A549 (cell line): ENCODE data around the gene KCNB1.

Source experiments
- BHLHE40 ChIP-seq: IDR thresholded peaks from 2 replicates; pipeline ENCODE4 v1.6.1; 2012; ENCODE audit warnings: low read depth, low read length, inconsistent platforms
- FOSL2 ChIP-seq, 2 experiments: fragments of 450-650 bp in 1 of 2; fragments of >200 bp in 1 of 2; sonication (Bioruptor Twin) in 1 of 2; formaldehyde crosslinking; IDR thresholded peaks; 2 replicates each; pipeline versions ENCODE4 v1.5.0 to v1.6.1; 2016 to 2020; ENCODE audit warnings: mild to moderate bottlenecking in 1 of 2, moderate library complexity in 1 of 2
- MAFK ChIP-seq: fragments of 450-650 bp; IDR thresholded peaks from 2 replicates; pipeline ENCODE4 v1.6.1; 2014; ENCODE audit not compliant: partially characterized antibody
- REST ChIP-seq: fragments of 200-600 bp; sonication (generic); IDR thresholded peaks from 2 replicates; pipeline ENCODE4 v1.6.1; 2016; ENCODE audit warnings: antibody characterized with exemption, mild to moderate bottlenecking, moderate library complexity
- USF2 ChIP-seq: fragments of 450-650 bp; IDR thresholded peaks from 2 replicates; pipeline ENCODE4 v1.6.1; 2014; ENCODE audit warnings: antibody characterized with exemption

- TF ChIP-seq USF2 (no peak), BHLHE40 (no peak), REST (no peak), MAFK (no peak), FOSL2 (IDR thresholded peaks at IDR 0.05) (no peak), FOSL2 (CRISPR knock-in tag; IDR thresholded peaks at IDR 0.05) (no peak)
Observed at GRCh38 chr20:49396230-49396629, 86.2 kb downstream of the KCNB1 start.
